ENCODE measurements around the gene FBXO47. TPM values are rescaled to one million over a fixed set of nuclear protein-coding genes. Genes with fewer than 3 reads are reported as not detected.
A peak's percentile ranks its signal among the peaks of the same experiment; 100 is the strongest.
"Not testable (repeated sequence)": the region's sequence is repeated elsewhere in the genome, so short reads cannot be mapped to it uniquely, and the experiment has no call there.

Gene FBXO47
- total RNA-seq, 1 donor from 2014 or later, result not detected

- peaks cover 2% of the 10 kb centered on the region for H3K27me3 Mint-ChIP-seq (ENCODE audit: insufficient read depth, low read depth)
Observed at GRCh38 chr17:38978180-38978579, 11.0 kb upstream of the FBXO47 start.

GRCh38 chr17:38976187-38976551, 9.0 kb upstream of the FBXO47 start:
- H3K4me1 ChIP-seq; H2AFZ ChIP-seq (replicated peaks); H3K9ac ChIP-seq; H3F3A ChIP-seq (ENCODE audit: low read depth); H3K4me3 ChIP-seq; H3K9me3 Mint-ChIP-seq; H3K4me3 Mint-ChIP-seq; H3K4me1 Mint-ChIP-seq; H3K36me3 ChIP-seq; H3K27me3 Mint-ChIP-seq (ENCODE audit: insufficient read depth, low read depth); H3K27ac Mint-ChIP-seq; H3K4me2 ChIP-seq; H3K27me3 ChIP-seq; H3K27ac ChIP-seq; H3K36me3 Mint-ChIP-seq; H3K79me2 ChIP-seq (ENCODE audit: low read depth); H4K20me1 ChIP-seq (ENCODE audit: low read depth); DNase-seq (ENCODE audit: low spot score); H3K9me3 ChIP-seq (ENCODE audit: low read depth): not testable (repeated sequence)

More at GRCh38 chr17:38978180-38978579, 11.0 kb upstream of the FBXO47 start:
- Histone ChIP-seq H3F3A (ENCODE audit: low read depth) (no peaks in the 10 kb centered on the region), H3K9ac (no peak overlapping the region), H4K20me1 (ENCODE audit: low read depth) (no peaks in the 10 kb centered on the region), H3K27me3 (no peaks in the 10 kb centered on the region), H3K79me2 (ENCODE audit: low read depth) (no peaks in the 10 kb centered on the region), H3K4me2 (no peak overlapping the region), H3K9me3 (ENCODE audit: low read depth) (no peaks in the 10 kb centered on the region), H3K36me3 (no peaks in the 10 kb centered on the region), H2AFZ (replicated peaks) (no peak overlapping the region), H3K4me1 (no peaks in the 10 kb centered on the region), H3K27ac (no peak overlapping the region), H3K4me3 (no peak overlapping the region)
- H3K9me3 Mint-ChIP-seq, result no peaks in the 10 kb centered on the region
- DNase-seq (ENCODE audit: low spot score), result no peak
- no peak overlapping the region for H3K27ac Mint-ChIP-seq
- no peak for TF ChIP-seq EZH2 (IDR thresholded peaks at IDR 0.05)
- no peak for TF ChIP-seq EZH2phosphoT487 (IDR thresholded peaks at IDR 0.05)
- no peak overlapping the region for H3K4me3 Mint-ChIP-seq
- no peaks in the 10 kb centered on the region for H3K36me3 Mint-ChIP-seq
- H3K4me1 Mint-ChIP-seq, result peaks cover 2% of the 10 kb centered on the region

GRCh38 chr17:38970804-38971203, 3.6 kb upstream of the FBXO47 start:
- no peaks in the 10 kb centered on the region for H3K4me1 ChIP-seq
- H3K4me1 Mint-ChIP-seq, result peaks cover 4% of the 10 kb centered on the region

GRCh38 chr17:38970128-38970527, 2.9 kb upstream of the FBXO47 start:
- H3K9me3 Mint-ChIP-seq, result no peaks in the 10 kb centered on the region
- H3K36me3 Mint-ChIP-seq, result no peaks in the 10 kb centered on the region
- no peak for DNase-seq (ENCODE audit: low spot score)
- Histone ChIP-seq H3K36me3 (no peaks in the 10 kb centered on the region), H3K4me3 (no peak overlapping the region), H3K9ac (no peak overlapping the region), H3K9me3 (ENCODE audit: low read depth) (no peaks in the 10 kb centered on the region), H3K4me2 (no peak overlapping the region), H3K79me2 (ENCODE audit: low read depth) (no peaks in the 10 kb centered on the region), H3K4me1 (no peaks in the 10 kb centered on the region), H3K27me3 (no peaks in the 10 kb centered on the region), H3K27ac (no peak overlapping the region), H3F3A (ENCODE audit: low read depth) (peaks cover 11% of the 10 kb centered on the region), H2AFZ (replicated peaks) (no peak overlapping the region), H4K20me1 (ENCODE audit: low read depth) (no peaks in the 10 kb centered on the region)
- H3K27me3 Mint-ChIP-seq (ENCODE audit: insufficient read depth, low read depth), result no peaks in the 10 kb centered on the region
- no peak overlapping the region for H3K27ac Mint-ChIP-seq
- no peak overlapping the region for H3K4me3 Mint-ChIP-seq
- peaks cover 4% of the 10 kb centered on the region for H3K4me1 Mint-ChIP-seq
- TF ChIP-seq EZH2 (IDR thresholded peaks at IDR 0.05), result no peak
- TF ChIP-seq CTCF (IDR thresholded peaks at IDR 0.05), result peak; percentile 15

More at GRCh38 chr17:38970804-38971203, 3.6 kb upstream of the FBXO47 start:
- Histone ChIP-seq H3K9me3 (ENCODE audit: low read depth) (no peaks in the 10 kb centered on the region), H2AFZ (replicated peaks) (no peak overlapping the region), H3K36me3 (no peaks in the 10 kb centered on the region), H3F3A (ENCODE audit: low read depth) (peaks cover 11% of the 10 kb centered on the region), H3K79me2 (ENCODE audit: low read depth) (no peaks in the 10 kb centered on the region), H3K27me3 (no peaks in the 10 kb centered on the region), H3K27ac (no peak overlapping the region), H3K4me3 (no peak overlapping the region), H4K20me1 (ENCODE audit: low read depth) (no peaks in the 10 kb centered on the region), H3K4me2 (no peak overlapping the region), H3K9ac (no peak overlapping the region)
- Mint-ChIP-seq H3K27ac (no peak overlapping the region), H3K36me3 (no peaks in the 10 kb centered on the region), H3K9me3 (no peaks in the 10 kb centered on the region), H3K4me3 (no peak overlapping the region), H3K27me3 (ENCODE audit: insufficient read depth, low read depth) (no peaks in the 10 kb centered on the region)
- DNase-seq (ENCODE audit: low spot score), result no peak
- no peak for TF ChIP-seq CTCF (IDR thresholded peaks at IDR 0.05)
- no peak for TF ChIP-seq EZH2phosphoT487 (IDR thresholded peaks at IDR 0.05)
- no peak for TF ChIP-seq EZH2 (IDR thresholded peaks at IDR 0.05)
